GM18517 (cell line): Measurements from ENCODE around the gene UHRF2.

ENCODE experiments used
- ATAC-seq: cut with Tn5 transposase; IDR thresholded peaks from one replicate; pipeline ENCODE4 v1.9.1; 2021; ENCODE audit warnings: mild to moderate bottlenecking, moderate library complexity; ENCODE audit not compliant: unreplicated experiment

UHRF2 gene

GRCh38 chr9:6552498-6553121 lies 139.6 kb downstream of the UHRF2 start:
- ATAC-seq, result no peak

- ATAC-seq, result no peak
Measured at GRCh38 chr9:6553866-6554265, 140.9 kb downstream of the UHRF2 start.
